K562 (cell line): ENCODE results near the gene TGM5. TPM values are rescaled to one million over a fixed set of nuclear protein-coding genes. Genes with fewer than 3 reads are reported as not detected.

Experiments
- ATF7 ChIP-seq: fragments of 450-650 bp; IDR thresholded peaks from 2 replicates; pipeline ENCODE4 v1.7.1; 2014; ENCODE audit warnings: mild to moderate bottlenecking, moderate library complexity
- CHD4 ChIP-seq: fragments of 200-600 bp; sonication (generic); IDR thresholded peaks from 3 replicates; pipeline ENCODE4 v1.6.1; 2012; ENCODE audit warnings: low read depth, mild to moderate bottlenecking, mixed read lengths, low read length, inconsistent platforms; ENCODE audit not compliant: insufficient read depth, insufficient replicate concordance, poor library complexity, severe bottlenecking
- DLX4 ChIP-seq: fragments of 250-450 bp; sonication (Bioruptor Pico); IDR thresholded peaks from 2 replicates; pipeline ENCODE4 v1.6.1; 2021; ENCODE audit warnings: mild to moderate bottlenecking
- ETV6 ChIP-seq, 3 experiments: fragments of 150-350 bp in 1 of 3; sonication (generic) in 1 of 3; formaldehyde crosslinking in 1 of 3; IDR thresholded peaks; 2 replicates each; pipeline versions ENCODE4 v1.6.1 to v1.8.0; 2014 to 2022; ENCODE audit warnings: borderline replicate concordance in 2 of 3, low read depth in 2 of 3, antibody characterized with exemption in 1 of 3, low read length in 1 of 3, mild to moderate bottlenecking in 1 of 3, missing genetic modification reagents in 1 of 3
- FOS ChIP-seq: IDR thresholded peaks from 3 replicates; pipeline ENCODE4 v1.6.1; 2011; ENCODE audit not compliant: insufficient read length; ENCODE audit errors: extremely low read depth
- FOSL1 ChIP-seq: fragments of 200-800 bp; sonication (Bioruptor generic); conservative IDR thresholded peaks from 2 replicates; pipeline ENCODE4 v1.6.1; 2016; ENCODE audit warnings: missing genetic modification characterization, missing compliant biosample characterization
- FOXJ2 ChIP-seq: fragments of 200-800 bp; sonication (Bioruptor generic); IDR thresholded peaks from 2 replicates; pipeline ENCODE4 v1.6.1; 2016; ENCODE audit warnings: missing genetic modification characterization, missing compliant biosample characterization
- FOXP1 ChIP-seq: sonication (generic); formaldehyde crosslinking; IDR thresholded peaks from 2 replicates; pipeline ENCODE4 v1.8.0; 2022; ENCODE audit warnings: mild to moderate bottlenecking, missing genetic modification reagents
- HNRNPH1 ChIP-seq: fragments of 200-400 bp; formaldehyde crosslinking; optimal IDR thresholded peaks from 2 replicates; pipeline ENCODE3; 2017; ENCODE audit warnings: low read depth, mild to moderate bottlenecking, low read length, moderate library complexity
- KDM5B ChIP-seq: fragments of 200-600 bp; sonication (generic); IDR thresholded peaks from 2 replicates; pipeline ENCODE4 v1.6.1; 2012; ENCODE audit warnings: low read depth, mild to moderate bottlenecking, moderate library complexity, low read length, control low read depth, inconsistent platforms; ENCODE audit not compliant: insufficient replicate concordance
- MAFF ChIP-seq: IDR thresholded peaks from 2 replicates; pipeline ENCODE4 v1.6.1; 2012; ENCODE audit warnings: low read length, improper control_type of control experiment
- MAX ChIP-seq: sonication (generic); formaldehyde crosslinking; IDR thresholded peaks from 2 replicates; pipeline ENCODE4 v1.9.0; 2022; ENCODE audit warnings: mild to moderate bottlenecking, missing genetic modification reagents
- MEIS2 ChIP-seq: fragments of 450-650 bp; IDR thresholded peaks from 2 replicates; pipeline ENCODE4 v1.6.1; 2014; ENCODE audit warnings: mild to moderate bottlenecking; ENCODE audit not compliant: partially characterized antibody
- MLX ChIP-seq, 2 experiments: fragments of 450-650 bp in 1 of 2; sonication (generic) in 1 of 2; formaldehyde crosslinking; conservative IDR thresholded peaks; 2 replicates each; pipeline versions ENCODE4 v1.4.0 to v1.8.1; 2020 to 2022; ENCODE audit warnings: mild to moderate bottlenecking in 1 of 2, missing genetic modification reagents in 1 of 2
- MYC ChIP-seq, 2 experiments: fragments of 250-450 bp in 1 of 2; sonication (Bioruptor Pico) in 1 of 2; IDR thresholded peaks; 2 replicates each; pipeline versions ENCODE4 v1.5.1 to v1.6.1; 2012 to 2021; ENCODE audit warnings: low read depth in 2 of 2, borderline replicate concordance in 1 of 2, improper control_type of control experiment in 1 of 2, low read length in 1 of 2, mild to moderate bottlenecking in 1 of 2, moderate library complexity in 1 of 2
- NFATC3 ChIP-seq: fragments of 450-650 bp; IDR thresholded peaks from 2 replicates; pipeline ENCODE4 v1.6.1; 2017; ENCODE audit warnings: mild to moderate bottlenecking
- PHTF2 ChIP-seq: fragments of 250-450 bp; sonication (Bioruptor Pico); IDR thresholded peaks from 2 replicates; pipeline ENCODE4 v1.5.0; 2021; ENCODE audit warnings: mild to moderate bottlenecking
- POLR2AphosphoS5 ChIP-seq: IDR thresholded peaks from 2 replicates; pipeline ENCODE4 v1.6.1; 2011; ENCODE audit warnings: mild to moderate bottlenecking, low read depth, low read length, moderate library complexity; ENCODE audit not compliant: control insufficient read depth, insufficient read depth
- RBFOX2 ChIP-seq: fragments of 200-400 bp; formaldehyde crosslinking; IDR thresholded peaks from 2 replicates; pipeline ENCODE4 v1.6.1; 2017; ENCODE audit warnings: low read depth, mild to moderate bottlenecking, low read length, moderate library complexity
- RBM17 ChIP-seq: fragments of 200-400 bp; formaldehyde crosslinking; IDR thresholded peaks from 2 replicates; pipeline ENCODE4 v1.6.1; 2017; ENCODE audit warnings: low read depth, mild to moderate bottlenecking, low read length, borderline replicate concordance
- SMC3 ChIP-seq: conservative IDR thresholded peaks from 2 replicates; pipeline ENCODE4 v1.6.1; 2011; ENCODE audit warnings: low read depth, low read length, improper control_type of control experiment; ENCODE audit not compliant: insufficient read depth
- SREBF1 ChIP-seq: fragments of 150-350 bp; IDR thresholded peaks from 2 replicates; pipeline ENCODE4 v1.6.1; 2014; ENCODE audit warnings: antibody characterized with exemption, low read depth, low read length, borderline replicate concordance
- SREBF2 ChIP-seq: sonication (generic); formaldehyde crosslinking; IDR thresholded peaks from 2 replicates; pipeline ENCODE4 v1.4.0; 2020; ENCODE audit warnings: mild to moderate bottlenecking, missing genetic modification reagents
- TBP ChIP-seq: optimal IDR thresholded peaks from 2 replicates; pipeline ENCODE3; 2011; ENCODE audit warnings: low read depth, low read length, improper control_type of control experiment
- ZNF175 ChIP-seq: fragments of 200-800 bp; sonication (Bioruptor generic); IDR thresholded peaks from 2 replicates; pipeline ENCODE4 v1.6.1; 2016; ENCODE audit warnings: low read depth, mild to moderate bottlenecking, missing genetic modification characterization, missing compliant biosample characterization
- ZNF311 ChIP-seq: fragments of 250-450 bp; sonication (Bioruptor Pico); IDR thresholded peaks from 2 replicates; pipeline ENCODE4 v1.4.0; 2020; ENCODE audit warnings: mild to moderate bottlenecking, moderate library complexity
- ZNF76 ChIP-seq: fragments of 250-450 bp; sonication (Bioruptor Pico); IDR thresholded peaks from 2 replicates; pipeline ENCODE4 v1.4.0; 2020; ENCODE audit warnings: mild to moderate bottlenecking, moderate library complexity, borderline replicate concordance
- ZNF766 ChIP-seq: fragments of 200-800 bp; sonication (Bioruptor generic); conservative IDR thresholded peaks from 2 replicates; pipeline ENCODE4 v1.6.1; 2016; ENCODE audit warnings: missing genetic modification characterization, missing compliant biosample characterization
- polyA plus RNA-seq, 8 experiments: library from polyadenylated mRNA; depleted of rRNA in 4 of 8; stranded (reverse) in 5 of 8; unstranded in 3 of 8; fragments of >200 nt; fragmentation: Nextera tagmentation in 2 of 8; fragmentation: Illumina TruSeq in 1 of 8; extraction: Ambion mirVana in 2 of 8; extraction: Trizol in 1 of 8; gene quantifications; 2 replicates each; pipeline versions ENCODE4 v1.2.1 to v1.2.3, GENCODE V29; 2011 to 2014; ENCODE audit warnings: inconsistent platforms in 1 of 8, missing spikeins in 1 of 8
- total RNA-seq, 7 experiments: library from RNA; depleted of rRNA in 6 of 7; stranded (reverse); fragments of >200 nt in 6 of 7; fragmentation: Illumina TruSeq in 2 of 7; extraction: Trizol in 2 of 7; gene quantifications; 2 replicates each; pipeline versions ENCODE4 v1.2.1 to v1.2.3, GENCODE V29; 2011 to 2021; ENCODE audit warnings: low replicate concordance in 1 of 7

Gene TGM5
- total and polyA plus RNA-seq, 9 of the 15 experiments (the other 6 are each of a cell fraction or from before 2014, with no cell fraction given): 0.03 to 0.10 (median 0.07) TPM; not detected in 6

- TF ChIP-seq RBM17 (no peak), FOSL1 (tag) (0 out of 2 replicates have a peak, but pooled peaks have one; percentile 17), ATF7 (peak; percentile 56; the same call in 1 of the 2 replicates), SMC3 (no peak), FOS (no peak), PHTF2 (CRISPR knock-in tag) (no peak), ETV6 (IDR thresholded peaks at IDR 0.05; ENCODE audit: borderline replicate concordance in 1 of 2, low read depth in 2 of 2, low read length in 1 of 2) (peak in 1 of 2 experiments; percentile 67; a peak in 1 of 4 replicates), ETV6 (CRISPR knock-in tag; IDR thresholded peaks at IDR 0.05; ENCODE audit: borderline replicate concordance) (no peak), MEIS2 (no peak), TBP (no peak), FOXP1 (CRISPR knock-in tag) (no peak), RBFOX2 (no peak), SREBF1 (no peak), KDM5B (no peak), ZNF175 (CRISPR knock-in tag) (no peak), ZNF76 (CRISPR knock-in tag) (no peak), SREBF2 (CRISPR knock-in tag) (no peak), ZNF766 (CRISPR knock-in tag) (0 out of 2 replicates have a peak, but pooled peaks have one; percentile 34), CHD4 (no peak), POLR2AphosphoS5 (peak; percentile 66), HNRNPH1 (no peak), ZNF311 (no peak), MAX (CRISPR knock-in tag) (no peak), DLX4 (CRISPR knock-in tag) (no peak), MLX (CRISPR knock-in tag; conservative IDR thresholded peaks at IDR 0.05) (no peak), NFATC3 (no peak), FOXJ2 (no peak), MYC (IDR thresholded peaks at IDR 0.05; ENCODE audit: low read depth, low read length) (peak; percentile 24; the same call in 1 of the 2 replicates), MYC (CRISPR knock-in tag; IDR thresholded peaks at IDR 0.05; ENCODE audit: borderline replicate concordance, low read depth) (no peak), MAFF (peak; percentile 72; the same call in 1 of the 2 replicates)
These were observed 36.0 kb downstream of the TGM5 start (continued) for GRCh38 chr15:43230640-43231115.
